Heart right ventricle (tissue), 16 donors: ENCODE results near the gene LRRC14B. TPM values are rescaled to one million over a fixed set of nuclear protein-coding genes. Genes with fewer than 3 reads are reported as not detected.

Source experiments
- ATAC-seq, 8 donors: fragments of 200-7000 bp; cut with Tn5 transposase; one replicate each; pipeline ENCODE4 v1.9.1; 2020; ENCODE audit warnings: mild to moderate bottlenecking in 8 of 8, moderate library complexity in 8 of 8, moderate number of reproducible peaks in 1 of 8
- DNase-seq, 2 donors: peaks; one replicate each; pipeline ENCODE4 v3.0.0-alpha.2; 2020
- H3K27ac ChIP-seq, 10 donors: fragments of 200-600 bp; sonication (generic) in 2 of 10; one replicate each; pipeline versions ENCODE4 v1.5.0 to v1.8.0; 2020 to 2022; ENCODE audit warnings: mild to moderate bottlenecking in 3 of 10
- H3K27me3 ChIP-seq, 7 donors: fragments of 200-600 bp; one replicate each; pipeline ENCODE4 v1.8.0; 2021 to 2022; ENCODE audit warnings: mild to moderate bottlenecking in 2 of 7
- H3K36me3 ChIP-seq, 9 donors: fragments of 200-600 bp; sonication (generic) in 1 of 9; one replicate each; pipeline versions ENCODE4 v1.5.0 to v1.8.0; 2020 to 2022; ENCODE audit warnings: mild to moderate bottlenecking in 2 of 9
- H3K4me1 ChIP-seq, 9 donors: fragments of 200-600 bp; sonication (generic) in 1 of 9; one replicate each; pipeline versions ENCODE4 v1.5.0 to v1.8.0; 2020 to 2022; ENCODE audit warnings: mild to moderate bottlenecking in 4 of 9
- H3K4me3 ChIP-seq, 10 donors: fragments of 200-600 bp; sonication (generic) in 2 of 10; one replicate each; pipeline versions ENCODE4 v1.5.0 to v1.8.0; 2020 to 2022; ENCODE audit warnings: mild to moderate bottlenecking in 7 of 10, moderate library complexity in 2 of 10
- H3K9me3 ChIP-seq, 11 donors: fragments of 200-600 bp in 10 of 11; sonication (generic) in 2 of 11; one replicate each; pipeline versions ENCODE4 v1.5.0 to v1.8.0; 2013 to 2022; ENCODE audit warnings: mild to moderate bottlenecking in 2 of 11, control low read depth in 1 of 11, moderate library complexity in 1 of 11
- WGBS, 2 donors: extraction: QIAGEN DNeasy Blood & Tissue Kit; methylation state at CpG; one replicate each; pipeline ENCODE4 v1.1.7; 2013; ENCODE audit warnings: inconsistent platforms in 1 of 2; 5-methylcytosine and 5-hydroxymethylcytosine counted together
- intact Hi-C, 10 donors: fragments of 100-400 bp; cut with DNase I; formaldehyde crosslinking; loops; one replicate each; pipeline versions ENCODE4 v1.11.1 to v1.14.2; 2022
- polyA plus RNA-seq, 2 donors: library from polyadenylated mRNA; stranded (reverse); fragments of 200-250 nt; gene quantifications; one replicate each; pipeline ENCODE4 v1.2.3, GENCODE V29; 2013
- total RNA-seq, 10 donors: library from RNA; stranded (reverse); fragmentation: NEBNext Ultra II Directional in 3 of 10; extraction: Animal tissue kit (Norgen Biotek cat#: 25700) in 3 of 10; gene quantifications; one replicate each; pipeline versions ENCODE4 v1.2.1 to v1.2.4, GENCODE V29; 2021 to 2023
- TF ChIP-seq, protein P1 (sequence below), 9 donors: fragments of 200-600 bp; sonication (generic) in 2 of 9; IDR thresholded peaks; one replicate each; pipeline versions ENCODE4 v1.5.0 to v1.8.0; 2021 to 2022; ENCODE audit warnings: antibody characterized with exemption in 9 of 9, mild to moderate bottlenecking in 5 of 9, moderate library complexity in 1 of 9
- donor health status: Arrhythmogenic right ventricular cardiomyopathy.
- donor health status: ischemic (EF 13 %, LVEDD 7.1; RV severe dilation, severe dysfunction).
- donor health status: healthy with polysubstance abuse.
- donor health status: DM: no; HTN: yes; CAD: no.
- donor health status: DM: no; HTN: no; CAD: no.
- donor health status: ischemic (EF 25% LVEDD 6.9; RV normal size, moderate dysfunction).
- donor health status: ischemic (EF 25% LVEDD 5.7; RV mildly dilated, moderate dysfunction).
- donor health status: healthy.
- donor health status: DM: yes; HTN: yes; CAD: no.
- donor health status: Ischemic cardiomyopathy.
- donor health status: ischemic (EF 35%, LVEDD 5.7; RV mildly dilated, moderate dysfunction).
- donor health status: nonischemic (EF 11% LVEDD 7.7; RV severe dilation, severe dysfunction).
- donor health status: DM: yes; HTN: yes; CAD: no.
- donor health status: PGD.
- donor health status: ischemic (EF 29% LVEDD 5.4; RV normal size, mild dysfunction).
- donor health status: nonischemic (EF 23%, LVEDD 6.1; RV moderate dilation, normal function).

The LRRC14B gene
- total and polyA plus RNA-seq, 12 donors: 2.6 to 96.6 (median 49.9) TPM

DNA sequence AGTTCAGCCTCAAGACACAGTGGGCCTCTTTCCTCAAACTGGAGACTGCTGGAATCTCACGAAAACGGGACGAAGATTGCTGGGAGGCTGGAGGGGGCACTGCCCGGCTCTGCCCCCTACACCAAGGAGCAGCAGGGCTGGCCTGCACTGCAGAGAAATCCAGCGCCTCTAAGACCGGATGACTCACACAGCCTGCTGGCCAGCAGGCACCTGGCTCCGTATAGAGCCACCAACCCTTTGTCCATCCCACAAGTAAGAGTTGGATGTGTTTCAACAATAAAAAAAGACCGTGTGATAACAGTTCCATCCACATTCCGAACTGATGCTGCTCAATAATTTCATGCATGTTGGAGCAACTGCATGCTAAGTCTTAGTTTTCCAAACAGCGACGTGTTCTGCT, 15.1 kb downstream of the LRRC14B start:
- H3K4me3 ChIP-seq: no peak overlapping the region
- ATAC-seq: peak; percentile 75 to 96 (median 90)
- 24 to 45% methylated on average over 11 of the region's 11 CpGs for WGBS, 2 donors
- intact Hi-C loops: no loop called here
- TF ChIP-seq, protein P1, sequence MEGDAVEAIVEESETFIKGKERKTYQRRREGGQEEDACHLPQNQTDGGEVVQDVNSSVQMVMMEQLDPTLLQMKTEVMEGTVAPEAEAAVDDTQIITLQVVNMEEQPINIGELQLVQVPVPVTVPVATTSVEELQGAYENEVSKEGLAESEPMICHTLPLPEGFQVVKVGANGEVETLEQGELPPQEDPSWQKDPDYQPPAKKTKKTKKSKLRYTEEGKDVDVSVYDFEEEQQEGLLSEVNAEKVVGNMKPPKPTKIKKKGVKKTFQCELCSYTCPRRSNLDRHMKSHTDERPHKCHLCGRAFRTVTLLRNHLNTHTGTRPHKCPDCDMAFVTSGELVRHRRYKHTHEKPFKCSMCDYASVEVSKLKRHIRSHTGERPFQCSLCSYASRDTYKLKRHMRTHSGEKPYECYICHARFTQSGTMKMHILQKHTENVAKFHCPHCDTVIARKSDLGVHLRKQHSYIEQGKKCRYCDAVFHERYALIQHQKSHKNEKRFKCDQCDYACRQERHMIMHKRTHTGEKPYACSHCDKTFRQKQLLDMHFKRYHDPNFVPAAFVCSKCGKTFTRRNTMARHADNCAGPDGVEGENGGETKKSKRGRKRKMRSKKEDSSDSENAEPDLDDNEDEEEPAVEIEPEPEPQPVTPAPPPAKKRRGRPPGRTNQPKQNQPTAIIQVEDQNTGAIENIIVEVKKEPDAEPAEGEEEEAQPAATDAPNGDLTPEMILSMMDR (IDR thresholded peaks at IDR 0.05): no peak
- peaks cover 0 to 49% (median 16%) of the 10 kb centered on the region in 9 donors for H3K36me3 ChIP-seq
- no peaks in the 10 kb centered on the region for H3K9me3 ChIP-seq
- peaks cover 0 to 46% (median 26%) of the 10 kb centered on the region in 9 donors for H3K4me1 ChIP-seq
- no peaks in the 10 kb centered on the region for H3K27me3 ChIP-seq
- peak overlapping the region in 9 of 10 donors; percentile 31 to 81 (median 63) for H3K27ac ChIP-seq
- DNase-seq: no peak

DNA sequence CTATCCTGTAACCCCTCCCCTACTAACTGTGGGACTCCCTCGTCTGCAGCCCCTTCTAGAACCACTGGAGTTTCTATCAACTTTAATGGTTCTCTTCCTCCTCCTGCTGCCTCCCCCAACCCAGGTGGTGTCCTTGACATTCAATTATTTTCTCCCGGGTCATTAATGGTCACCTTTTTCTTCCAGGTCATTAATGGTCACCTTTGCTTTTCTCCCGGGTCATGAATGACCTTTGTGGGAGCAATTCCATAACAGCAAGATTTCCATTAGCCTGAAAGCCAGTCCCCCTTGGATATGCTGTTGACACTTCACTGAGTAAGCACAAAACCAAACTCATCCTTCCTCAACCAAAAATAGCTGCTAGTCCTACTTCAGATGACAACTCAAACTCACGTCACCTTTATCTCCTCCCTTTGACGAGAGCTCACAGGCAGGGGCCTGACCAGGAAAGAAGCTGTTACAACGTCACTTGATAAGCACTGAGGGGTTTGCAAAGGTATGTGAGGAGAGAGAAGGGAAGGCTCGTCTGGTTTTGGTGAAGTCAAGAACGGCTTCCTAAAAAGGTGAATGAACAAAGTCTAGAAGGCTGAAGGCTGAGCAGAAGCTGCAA, 15.7 kb downstream of the LRRC14B start:
- TF ChIP-seq, protein P1 (IDR thresholded peaks at IDR 0.05): no peak
- H3K27ac ChIP-seq: peak overlapping the region in 9 of 10 donors; percentile 24 to 81 (median 63)
- peak in 7 of 8 donors; percentile 39 to 85 (median 71) for ATAC-seq

DNA sequence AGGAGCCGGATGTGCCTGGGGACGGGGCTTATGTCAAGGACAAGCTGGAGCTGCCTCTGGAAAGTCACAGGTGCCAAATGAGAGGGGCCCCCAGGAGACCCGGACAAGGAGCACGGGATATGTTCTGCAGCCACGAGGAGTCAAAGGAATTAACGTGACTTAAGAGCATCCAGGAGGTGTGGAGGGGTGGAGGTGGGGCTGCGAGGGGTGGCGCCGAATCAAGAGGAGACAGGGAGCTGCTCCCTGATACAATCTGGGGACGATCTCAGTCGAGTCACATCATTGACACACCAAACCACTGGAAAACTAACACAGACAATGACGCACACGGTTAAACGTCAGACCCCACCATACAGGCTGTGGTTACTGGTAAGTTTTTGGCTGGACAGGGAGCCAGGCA, 16.3 kb downstream of the LRRC14B start:
- Histone ChIP-seq H3K36me3 (peaks cover 0 to 49% (median 16%) of the 10 kb centered on the region in 9 donors), H3K4me1 (peaks cover 0 to 44% (median 26%) of the 10 kb centered on the region in 9 donors), H3K4me3 (no peak overlapping the region), H3K27ac (peak overlapping the region in 8 of 10 donors; percentile 25 to 81 (median 68)), H3K9me3 (no peaks in the 10 kb centered on the region), H3K27me3 (no peaks in the 10 kb centered on the region)
- ATAC-seq (peak in 5 of 8 donors; percentile 4 to 25 (median 22)), DNase-seq (no peak)
- intact Hi-C loops: no loop called here
- WGBS, 2 donors: 42 to 67% methylated on average over 14 of the region's 14 CpGs
- TF ChIP-seq, protein P1 (IDR thresholded peaks at IDR 0.05): no peak

More for the DNA sequence above, 15.7 kb downstream of the LRRC14B start:
- WGBS, 2 donors: 45 to 53% methylated on average over 8 of the region's 8 CpGs
- H3K4me1 ChIP-seq: peaks cover 0 to 44% (median 26%) of the 10 kb centered on the region in 9 donors
- intact Hi-C loops: no loop called here
- H3K4me3 ChIP-seq: no peak overlapping the region
- H3K36me3 ChIP-seq: peaks cover 0 to 49% (median 16%) of the 10 kb centered on the region in 9 donors
- H3K9me3 ChIP-seq: no peaks in the 10 kb centered on the region
- H3K27me3 ChIP-seq: no peaks in the 10 kb centered on the region
- no peak for DNase-seq

DNA sequence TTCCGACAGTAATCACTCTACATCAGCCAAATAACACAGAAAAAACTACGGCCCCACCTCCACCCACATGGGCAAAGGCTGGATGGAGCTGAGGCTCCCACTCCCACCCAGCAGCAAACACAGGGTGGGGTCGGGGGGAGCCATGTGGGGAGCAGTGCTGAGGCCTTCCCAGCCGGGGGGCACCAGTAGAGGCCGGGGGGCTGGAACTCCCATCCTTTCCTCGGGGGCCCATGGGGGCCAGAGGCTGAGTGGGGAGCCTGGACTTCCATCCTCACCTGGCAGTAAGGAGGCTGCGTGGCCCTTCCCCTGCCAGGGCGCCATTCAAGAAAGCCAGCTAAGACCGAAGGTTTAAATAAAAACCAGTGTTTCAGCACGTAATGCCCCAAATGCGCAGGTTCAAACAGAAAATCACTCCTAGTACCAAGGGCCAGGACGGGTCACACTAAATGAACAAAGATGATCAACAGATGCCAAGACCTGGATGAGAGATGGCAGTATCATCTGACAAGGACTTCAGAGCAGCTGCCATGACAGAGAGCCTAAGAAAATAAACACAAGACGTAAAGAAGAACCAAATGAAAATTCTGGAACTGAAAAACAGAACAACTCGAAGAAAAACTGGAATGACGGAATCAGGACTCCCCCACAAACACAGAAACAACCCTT, 17.3 kb downstream of the LRRC14B start:
- intact Hi-C loops: no loop called here
- peaks cover 0 to 44% (median 16%) of the 10 kb centered on the region in 9 donors for H3K36me3 ChIP-seq

More for the DNA sequence above, 17.3 kb downstream of the LRRC14B start:
- Histone ChIP-seq H3K4me3 (no peak overlapping the region), H3K27ac (peak overlapping the region in 4 of 10 donors; percentile 62 to 81 (median 76)), H3K9me3 (no peaks in the 10 kb centered on the region), H3K4me1 (peaks cover 0 to 44% (median 26%) of the 10 kb centered on the region in 9 donors), H3K27me3 (no peaks in the 10 kb centered on the region)
- whole genome bisulfite sequencing, 2 donors: 85 to 87% methylated on average over 15 of the region's 15 CpGs
- ATAC-seq (peak in 1 of 8 donors; percentile 38), DNase-seq (no peak)
- TF ChIP-seq, protein P1 (IDR thresholded peaks at IDR 0.05): no peak
